MM.1S (cell line): Measurements from ENCODE around the gene IFT80.

Experiments
- DNase-seq: peaks from one replicate; pipeline ENCODE4 v3.0.0-alpha.2; 2015
- H2AFZ ChIP-seq: fragments of 300-600 bp; sonication (generic); 2 replicates; pipeline ENCODE4 v1.6.0; 2016; ENCODE audit warnings: antibody characterized with exemption, low read length
- H3F3A ChIP-seq: fragments of 300-600 bp; sonication (generic); 2 replicates; pipeline ENCODE4 v1.6.1; 2016; ENCODE audit warnings: mild to moderate bottlenecking, antibody characterized with exemption, low read length, moderate library complexity, mixed read lengths; ENCODE audit not compliant: insufficient read depth
- H3K27ac ChIP-seq: fragments of 300-600 bp; sonication (generic); 2 replicates; pipeline ENCODE4 v1.5.1; 2016; ENCODE audit warnings: mild to moderate bottlenecking, low read length
- H3K27me3 ChIP-seq: fragments of 300-600 bp; sonication (generic); replicated peaks from 2 replicates; pipeline ENCODE4 v1.6.0; 2016; ENCODE audit warnings: low read length; ENCODE audit not compliant: insufficient read depth
- H3K36me3 ChIP-seq: fragments of 300-600 bp; sonication (generic); replicated peaks from 2 replicates; pipeline ENCODE4 v1.6.1; 2016; ENCODE audit warnings: mild to moderate bottlenecking, low read length, mixed read lengths; ENCODE audit not compliant: insufficient read depth
- H3K4me1 ChIP-seq: fragments of 300-600 bp; sonication (generic); 2 replicates; pipeline ENCODE4 v1.6.1; 2016; ENCODE audit warnings: low read length, mixed read lengths
- H3K4me2 ChIP-seq: fragments of 300-600 bp; sonication (generic); 2 replicates; pipeline ENCODE4 v1.6.0; 2016; ENCODE audit warnings: low read depth, low read length
- H3K4me3 ChIP-seq: fragments of 300-600 bp; sonication (generic); 2 replicates; pipeline ENCODE4 v1.5.1; 2016; ENCODE audit warnings: low read length, mixed read lengths
- H3K79me2 ChIP-seq: fragments of 300-600 bp; sonication (generic); 2 replicates; pipeline ENCODE4 v1.6.1; 2016; ENCODE audit warnings: mixed run types, low read length, mixed read lengths
- H3K9ac ChIP-seq: fragments of 300-600 bp; sonication (generic); 2 replicates; pipeline ENCODE4 v1.6.1; 2016; ENCODE audit warnings: low read length, mixed read lengths
- H3K9me2 ChIP-seq: fragments of 300-600 bp; sonication (generic); replicated peaks from 2 replicates; pipeline ENCODE4 v1.6.1; 2016; ENCODE audit warnings: mild to moderate bottlenecking, low read length, mixed read lengths; ENCODE audit not compliant: insufficient read depth
- H3K9me3 ChIP-seq: fragments of 300-600 bp; sonication (generic); replicated peaks from 2 replicates; pipeline ENCODE4 v1.6.1; 2016; ENCODE audit warnings: mild to moderate bottlenecking, low read length, mixed read lengths; ENCODE audit not compliant: insufficient read depth
- H4K20me1 ChIP-seq: fragments of 300-600 bp; sonication (generic); 2 replicates; pipeline ENCODE4 v1.6.1; 2016; ENCODE audit warnings: mild to moderate bottlenecking, low read length, moderate library complexity, mixed read lengths; ENCODE audit not compliant: insufficient read depth
- CTCF ChIP-seq: fragments of 300-600 bp; sonication (generic); IDR thresholded peaks from 2 replicates; pipeline ENCODE4 v1.5.1; 2016; ENCODE audit warnings: antibody characterized with exemption, low read length, mixed read lengths
- EZH2 ChIP-seq: fragments of 300-600 bp; sonication (generic); optimal IDR thresholded peaks from 2 replicates; pipeline ENCODE3; 2017; ENCODE audit warnings: low read depth, mild to moderate bottlenecking, antibody characterized with exemption, low read length, mixed read lengths
- EZH2phosphoT487 ChIP-seq: fragments of 300-600 bp; sonication (generic); IDR thresholded peaks from 2 replicates; pipeline ENCODE4 v1.6.1; 2018; ENCODE audit warnings: antibody characterized with exemption, low read length

The IFT80 gene

GRCh38 chr3:160286231-160286630 is 112.8 kb downstream of the IFT80 start:
- H3K4me1 ChIP-seq, result no peaks in the 10 kb centered on the region
- H3K79me2 ChIP-seq, result no peaks in the 10 kb centered on the region
- no peaks in the 10 kb centered on the region for H4K20me1 ChIP-seq
- no peak overlapping the region for H3K4me2 ChIP-seq
- no peaks in the 10 kb centered on the region for H3K27me3 ChIP-seq
- TF ChIP-seq EZH2 (no peak), CTCF (no peak), EZH2phosphoT487 (no peak)
- H3K27ac ChIP-seq, result no peak overlapping the region
- no peak overlapping the region for H3K9ac ChIP-seq
- H3F3A ChIP-seq, result no peaks in the 10 kb centered on the region
- H3K4me3 ChIP-seq, result no peak overlapping the region
- no peak overlapping the region for H2AFZ ChIP-seq
- no peaks in the 10 kb centered on the region for H3K9me2 ChIP-seq
- no peaks in the 10 kb centered on the region for H3K9me3 ChIP-seq
- DNase-seq, result no peak
- H3K36me3 ChIP-seq, result no peaks in the 10 kb centered on the region

DNA sequence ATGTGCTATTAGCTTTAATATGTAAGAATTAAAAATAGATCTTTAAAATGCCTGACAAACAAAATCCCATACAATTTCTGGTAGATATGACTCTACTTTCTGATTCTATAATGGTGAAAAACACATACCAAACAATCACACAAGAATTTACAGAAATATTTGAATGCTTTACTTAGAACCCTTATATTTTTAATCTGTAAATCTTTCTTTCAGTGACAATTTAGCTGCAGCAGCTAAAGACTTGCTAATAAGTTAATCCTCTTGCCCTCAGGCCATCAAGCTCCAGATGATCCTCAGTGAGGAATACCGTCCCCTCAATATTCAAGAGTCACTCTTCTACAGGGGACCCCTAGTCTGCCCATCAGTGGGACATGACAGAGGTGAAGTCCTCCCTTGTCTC is 118.2 kb downstream of the IFT80 start:
- no peak for DNase-seq
- TF ChIP-seq CTCF (no peak), EZH2phosphoT487 (no peak), EZH2 (no peak)

GRCh38 chr3:160279657-160280056 is 119.4 kb downstream of the IFT80 start:
- no peaks in the 10 kb centered on the region for H4K20me1 ChIP-seq

More for the DNA sequence above, 118.2 kb downstream of the IFT80 start:
- Histone ChIP-seq H2AFZ (no peak overlapping the region), H3K4me2 (no peak overlapping the region), H3K36me3 (no peaks in the 10 kb centered on the region), H3K4me3 (no peak overlapping the region), H3K9me2 (no peaks in the 10 kb centered on the region), H3K79me2 (no peaks in the 10 kb centered on the region), H3K27ac (no peak overlapping the region), H4K20me1 (no peaks in the 10 kb centered on the region), H3K4me1 (no peaks in the 10 kb centered on the region), H3K9me3 (no peaks in the 10 kb centered on the region), H3K9ac (no peak overlapping the region), H3F3A (no peaks in the 10 kb centered on the region), H3K27me3 (no peaks in the 10 kb centered on the region)

More at GRCh38 chr3:160279657-160280056, 119.4 kb downstream of the IFT80 start:
- Histone ChIP-seq H3K9ac (no peak overlapping the region), H3K9me2 (no peaks in the 10 kb centered on the region), H3K27me3 (no peaks in the 10 kb centered on the region), H3K27ac (no peak overlapping the region), H3K9me3 (no peaks in the 10 kb centered on the region), H3K4me2 (no peak overlapping the region), H3F3A (no peaks in the 10 kb centered on the region), H3K36me3 (no peaks in the 10 kb centered on the region), H3K4me3 (no peak overlapping the region), H3K79me2 (no peaks in the 10 kb centered on the region), H2AFZ (no peak overlapping the region), H3K4me1 (no peaks in the 10 kb centered on the region)
- DNase-seq, result no peak
- no peak for TF ChIP-seq EZH2
- TF ChIP-seq EZH2phosphoT487, result no peak
- no peak for TF ChIP-seq CTCF
